IMR-90 (cell line): ENCODE results near the gene DUSP2. TPM values are rescaled to one million over a fixed set of nuclear protein-coding genes. Genes with fewer than 3 reads are reported as not detected.

Experiments used
- ATAC-seq: fragments of 200-7000 bp; cut with Tn5 transposase; 2 replicates; pipeline ENCODE4 v1.9.1; 2020; ENCODE audit warnings: low read depth, mild to moderate bottlenecking, moderate library complexity
- BruUV-seq: library from RNA; stranded (reverse); fragments of 400-500 nt; replicated peaks from 2 replicates; lab custom pipeline; 2021; lab: Mats Ljungman, UMichigan
- CTCF ChIA-PET: fragments of 300-600 bp; formaldehyde crosslinking; extraction: SDS; loops from one replicate; lab custom pipeline; 2021; ENCODE audit warnings: antibody characterized with exemption; lab: Yijun Ruan, JAX
- POLR2A ChIA-PET: fragments of 300-600 bp; sonication (Branson Sonifier 250); formaldehyde crosslinking; loops from one replicate; lab custom pipeline; 2022; ENCODE audit warnings: antibody characterized with exemption; ENCODE audit not compliant: unreplicated experiment; lab: Charles Lee
- DNase-seq: peaks from one replicate; pipeline ENCODE4 v3.0.0; 2013
- H2AFZ ChIP-seq: replicated peaks from 2 replicates; pipeline ENCODE3; 2013; ENCODE audit warnings: low read length, mild to moderate bottlenecking; ENCODE audit not compliant: poor library complexity
- H2AK5ac ChIP-seq: 2 replicates; pipeline ENCODE4 v1.6.1; 2013; ENCODE audit warnings: low read depth, low read length, inconsistent platforms
- H2AK9ac ChIP-seq: replicated peaks from 2 replicates; pipeline ENCODE3; 2013; ENCODE audit warnings: mild to moderate bottlenecking, low read depth, low read length, moderate library complexity; ENCODE audit not compliant: poor library complexity
- H2BK120ac ChIP-seq: 2 replicates; pipeline ENCODE4 v1.6.1; 2013; ENCODE audit warnings: low read depth, low read length, inconsistent platforms
- H2BK15ac ChIP-seq: 3 replicates; pipeline ENCODE4 v1.6.1; 2013; ENCODE audit warnings: low read depth, low read length, inconsistent platforms
- H2BK20ac ChIP-seq: 2 replicates; pipeline ENCODE4 v1.6.1; 2013; ENCODE audit warnings: low read depth, mild to moderate bottlenecking, inconsistent platforms, low read length, moderate library complexity
- H2BK5ac ChIP-seq: 2 replicates; pipeline ENCODE4 v1.6.1; 2013; ENCODE audit warnings: mild to moderate bottlenecking, low read depth, low read length, inconsistent platforms; ENCODE audit not compliant: poor library complexity, severe bottlenecking
- H3K14ac ChIP-seq: replicated peaks from 2 replicates; pipeline ENCODE4 v1.6.1; 2013; ENCODE audit warnings: low read depth, low read length, inconsistent platforms
- H3K18ac ChIP-seq: 2 replicates; pipeline ENCODE4 v1.6.1; 2013; ENCODE audit warnings: low read depth, low read length, control low read depth
- H3K23ac ChIP-seq: 2 replicates; pipeline ENCODE4 v1.6.1; 2013; ENCODE audit warnings: low read depth, low read length, inconsistent platforms
- H3K27ac ChIP-seq: 2 replicates; pipeline ENCODE4 v1.5.1; 2013; ENCODE audit warnings: mild to moderate bottlenecking, control low read depth, low read length; ENCODE audit not compliant: insufficient read depth
- H3K27me3 ChIP-seq: 2 replicates; pipeline ENCODE4 v1.6.1; 2013; ENCODE audit warnings: low read length; ENCODE audit not compliant: control insufficient read depth, insufficient read depth
- H3K36me3 ChIP-seq: 2 replicates; pipeline ENCODE4 v1.6.1; 2013; ENCODE audit warnings: low read length, mixed read lengths; ENCODE audit not compliant: control insufficient read depth, insufficient read depth
- H3K4ac ChIP-seq: 2 replicates; pipeline ENCODE4 v1.6.1; 2013; ENCODE audit warnings: low read depth, low read length, inconsistent platforms
- H3K4me1 ChIP-seq: 2 replicates; pipeline ENCODE4 v1.6.1; 2013; ENCODE audit warnings: low read length, mixed read lengths; ENCODE audit not compliant: control insufficient read depth, insufficient read depth
- H3K4me2 ChIP-seq: 2 replicates; pipeline ENCODE4 v1.6.1; 2013; ENCODE audit warnings: low read depth, mild to moderate bottlenecking, control low read depth, low read length, moderate library complexity
- H3K4me3 ChIP-seq: 2 replicates; pipeline ENCODE4 v1.5.1; 2013; ENCODE audit warnings: low read depth, mild to moderate bottlenecking, control low read depth, low read length, moderate library complexity; ENCODE audit not compliant: insufficient read depth
- H3K56ac ChIP-seq: 2 replicates; pipeline ENCODE4 v1.6.1; 2013; ENCODE audit warnings: low read length, inconsistent platforms; ENCODE audit not compliant: insufficient read depth; ENCODE audit errors: extremely low read depth
- H3K79me1 ChIP-seq, 2 experiments: 2 replicates each; pipeline ENCODE4 v1.6.1; 2013; ENCODE audit warnings: low read length in 2 of 2, inconsistent platforms in 1 of 2, low read depth in 1 of 2
- H3K9ac ChIP-seq: 2 replicates; pipeline ENCODE4 v1.6.1; 2013; ENCODE audit warnings: low read depth, low read length, control low read depth
- H3K9me1 ChIP-seq: 2 replicates; pipeline ENCODE4 v1.6.1; 2013; ENCODE audit warnings: low read length, inconsistent platforms; ENCODE audit not compliant: insufficient read depth
- H3K9me3 ChIP-seq: 2 replicates; pipeline ENCODE4 v1.6.1; 2013; ENCODE audit warnings: low read length; ENCODE audit not compliant: control insufficient read depth, insufficient read depth
- H4K20me1 ChIP-seq: 2 replicates; pipeline ENCODE4 v1.6.1; 2013; ENCODE audit warnings: low read length, inconsistent platforms; ENCODE audit not compliant: insufficient read depth
- H4K5ac ChIP-seq: 2 replicates; pipeline ENCODE4 v1.6.1; 2013; ENCODE audit warnings: mild to moderate bottlenecking, low read depth, low read length, control low read depth
- H4K8ac ChIP-seq, 2 experiments: 2 replicates each; pipeline ENCODE4 v1.6.1; 2013; ENCODE audit warnings: low read depth in 2 of 2, low read length in 2 of 2, control low read depth in 1 of 2, inconsistent platforms in 1 of 2
- H4K91ac ChIP-seq: 2 replicates; pipeline ENCODE4 v1.6.1; 2013; ENCODE audit warnings: low read depth, low read length, inconsistent platforms; ENCODE audit not compliant: insufficient read depth
- CTCF ChIP-seq: conservative IDR thresholded peaks from 2 replicates; pipeline ENCODE4 v1.5.1; 2012; ENCODE audit warnings: mild to moderate bottlenecking, low read depth, low read length, improper control_type of control experiment
- FOS ChIP-seq: fragments of 150-350 bp; IDR thresholded peaks from 2 replicates; pipeline ENCODE4 v1.6.1; 2016; ENCODE audit warnings: low read depth, low read length
- MAFK ChIP-seq: IDR thresholded peaks from 2 replicates; pipeline ENCODE4 v1.6.1; 2012; ENCODE audit warnings: low read depth, low read length, improper control_type of control experiment
- MXI1 ChIP-seq: IDR thresholded peaks from 2 replicates; pipeline ENCODE4 v1.6.1; 2012; ENCODE audit warnings: low read depth, mild to moderate bottlenecking, low read length, moderate library complexity, borderline replicate concordance
- RAD21 ChIP-seq: IDR thresholded peaks from 2 replicates; pipeline ENCODE4 v1.6.1; 2012; ENCODE audit warnings: low read length, improper control_type of control experiment
- RFX5 ChIP-seq: IDR thresholded peaks from 2 replicates; pipeline ENCODE4 v1.8.0; 2012; ENCODE audit warnings: low read depth, mild to moderate bottlenecking, low read length, moderate library complexity
- SMC3 ChIP-seq: fragments of 150-350 bp; IDR thresholded peaks from 2 replicates; pipeline ENCODE4 v1.6.1; 2016; ENCODE audit warnings: low read depth, mild to moderate bottlenecking, antibody characterized with exemption, low read length, moderate library complexity
- WGBS, 2 experiments: methylation state at CpG; one replicate each; pipeline versions ENCODE4 v1.1.5 to v1.1.7; 2013; ENCODE audit warnings: missing lambda C conversion rate in 2 of 2; ENCODE audit not compliant: insufficient read length in 1 of 2; ENCODE audit errors: extremely low coverage in 2 of 2; 5-methylcytosine and 5-hydroxymethylcytosine counted together
- dilution Hi-C: fragments of 300-500 bp; cut with HindIII; formaldehyde crosslinking; loops from one replicate; pipeline ENCODE4 v1.14.3; 2018; ENCODE audit warnings: low sequenced_read_pairs; ENCODE audit not compliant: unreplicated experiment
- in situ Hi-C: fragments of 300-500 bp; cut with MboI; formaldehyde crosslinking; loops from 3 replicates; pipeline ENCODE4 v1.14.3; 2019; ENCODE audit warnings: low sequenced_read_pairs, inconsistent platforms, mixed read lengths
- intact Hi-C: fragments of 100-400 bp; cut with micrococcal nuclease; formaldehyde crosslinking; loops from 2 replicates; pipeline ENCODE4 v1.10.0; 2022
- polyA plus RNA-seq, 3 experiments: library from polyadenylated mRNA; depleted of rRNA; stranded (reverse); fragments of >200 nt; gene quantifications; 2 replicates each; pipeline ENCODE4 v1.2.3, GENCODE V29; 2012; ENCODE audit warnings: low replicate concordance in 1 of 3
- total RNA-seq: library from RNA; depleted of rRNA; stranded (reverse); fragments of >200 nt; gene quantifications from 2 replicates; pipeline ENCODE4 v1.2.3, GENCODE V29; 2012
- TF ChIP-seq, protein P1 (sequence below): fragments of 150-350 bp; IDR thresholded peaks from 2 replicates; pipeline ENCODE4 v1.6.1; 2017; ENCODE audit warnings: mild to moderate bottlenecking, antibody characterized with exemption, low read length, low read depth

The DUSP2 gene
- total and polyA plus RNA-seq, 2 of the 4 experiments (the other 2 are of a cell fraction), result 1.8 to 3.8 TPM

GRCh38 chr2:96111257-96111640 lies 34.0 kb downstream of the DUSP2 start:
- CTCF ChIA-PET, result no interaction called here
- H3K4me2 ChIP-seq, result no peak overlapping the region

More at GRCh38 chr2:96111257-96111640, 34.0 kb downstream of the DUSP2 start:
- Histone ChIP-seq H3K27me3 (peaks cover 80% of the 10 kb centered on the region), H3K36me3 (no peaks in the 10 kb centered on the region), H2BK15ac (no peak overlapping the region), H3K4ac (no peak overlapping the region), H3K18ac (no peak overlapping the region), H3K9me3 (no peaks in the 10 kb centered on the region; the same call in 1 of the 2 replicates), H3K27ac (no peak overlapping the region), H3K79me1 (no peaks in the 10 kb centered on the region), H3K4me3 (no peak overlapping the region), H2BK120ac (no peak overlapping the region), H3K9ac (no peak overlapping the region), H2BK5ac (no peak overlapping the region), H4K5ac (no peak overlapping the region), H3K14ac (no peak overlapping the region), H2AK9ac (no peak overlapping the region), H3K4me1 (no peaks in the 10 kb centered on the region; the same call in 1 of the 2 replicates), H4K91ac (no peak overlapping the region), H4K20me1 (no peaks in the 10 kb centered on the region), H3K23ac (no peak overlapping the region), H3K56ac (no peak overlapping the region), H3K9me1 (no peaks in the 10 kb centered on the region), H4K8ac (no peak overlapping the region), H2AFZ (no peak overlapping the region), H2AK5ac (no peak overlapping the region), H2BK20ac (no peak overlapping the region)
- no peak for ATAC-seq
- intact Hi-C loops (no loop called here), in situ Hi-C loops (loop anchor here (25.0 kb wide), 1 partner anchor 99 kb away; no protein-coding TSS in a partner anchor), dilution Hi-C loops (no loop called here)
- TF ChIP-seq MAFK (no peak), MXI1 (no peak), SMC3 (no peak), RAD21 (no peak), RFX5 (no peak), CTCF (no peak), FOS (no peak)
- TF ChIP-seq, protein P1, sequence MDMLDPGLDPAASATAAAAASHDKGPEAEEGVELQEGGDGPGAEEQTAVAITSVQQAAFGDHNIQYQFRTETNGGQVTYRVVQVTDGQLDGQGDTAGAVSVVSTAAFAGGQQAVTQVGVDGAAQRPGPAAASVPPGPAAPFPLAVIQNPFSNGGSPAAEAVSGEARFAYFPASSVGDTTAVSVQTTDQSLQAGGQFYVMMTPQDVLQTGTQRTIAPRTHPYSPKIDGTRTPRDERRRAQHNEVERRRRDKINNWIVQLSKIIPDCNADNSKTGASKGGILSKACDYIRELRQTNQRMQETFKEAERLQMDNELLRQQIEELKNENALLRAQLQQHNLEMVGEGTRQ, result no peak
- no TSS peak for BruUV-seq
- DNase-seq, result no peak
- WGBS, 2 experiments, result no CpG with 5 or more reads among the region's 4 CpGs
- POLR2A ChIA-PET, result no interaction called here
